IMR-90 (cell line): ENCODE data around the gene FAM120A. TPM values are rescaled to one million over a fixed set of nuclear protein-coding genes. Genes with fewer than 3 reads are reported as not detected.

Experiments
- ATAC-seq: fragments of 200-7000 bp; cut with Tn5 transposase; 2 replicates; pipeline ENCODE4 v1.9.1; 2020; ENCODE audit warnings: low read depth, mild to moderate bottlenecking, moderate library complexity
- BruUV-seq: library from RNA; stranded (reverse); fragments of 400-500 nt; replicated peaks from 2 replicates; lab custom pipeline; 2021; lab: Mats Ljungman, UMichigan
- CTCF ChIA-PET: fragments of 300-600 bp; formaldehyde crosslinking; extraction: SDS; loops from one replicate; lab custom pipeline; 2021; ENCODE audit warnings: antibody characterized with exemption; lab: Yijun Ruan, JAX
- POLR2A ChIA-PET: fragments of 300-600 bp; sonication (Branson Sonifier 250); formaldehyde crosslinking; loops from one replicate; lab custom pipeline; 2022; ENCODE audit warnings: antibody characterized with exemption; ENCODE audit not compliant: unreplicated experiment; lab: Charles Lee
- DNase-seq: peaks from one replicate; pipeline ENCODE4 v3.0.0; 2013
- H2AFZ ChIP-seq: replicated peaks from 2 replicates; pipeline ENCODE3; 2013; ENCODE audit warnings: low read length, mild to moderate bottlenecking; ENCODE audit not compliant: poor library complexity
- H2AK5ac ChIP-seq: 2 replicates; pipeline ENCODE4 v1.6.1; 2013; ENCODE audit warnings: low read depth, low read length, inconsistent platforms
- H2AK9ac ChIP-seq: replicated peaks from 2 replicates; pipeline ENCODE3; 2013; ENCODE audit warnings: mild to moderate bottlenecking, low read depth, low read length, moderate library complexity; ENCODE audit not compliant: poor library complexity
- H2BK120ac ChIP-seq: 2 replicates; pipeline ENCODE4 v1.6.1; 2013; ENCODE audit warnings: low read depth, low read length, inconsistent platforms
- H2BK15ac ChIP-seq: 3 replicates; pipeline ENCODE4 v1.6.1; 2013; ENCODE audit warnings: low read depth, low read length, inconsistent platforms
- H2BK20ac ChIP-seq: 2 replicates; pipeline ENCODE4 v1.6.1; 2013; ENCODE audit warnings: low read depth, mild to moderate bottlenecking, inconsistent platforms, low read length, moderate library complexity
- H2BK5ac ChIP-seq: 2 replicates; pipeline ENCODE4 v1.6.1; 2013; ENCODE audit warnings: mild to moderate bottlenecking, low read depth, low read length, inconsistent platforms; ENCODE audit not compliant: poor library complexity, severe bottlenecking
- H3K14ac ChIP-seq: replicated peaks from 2 replicates; pipeline ENCODE4 v1.6.1; 2013; ENCODE audit warnings: low read depth, low read length, inconsistent platforms
- H3K18ac ChIP-seq: 2 replicates; pipeline ENCODE4 v1.6.1; 2013; ENCODE audit warnings: low read depth, low read length, control low read depth
- H3K23ac ChIP-seq: 2 replicates; pipeline ENCODE4 v1.6.1; 2013; ENCODE audit warnings: low read depth, low read length, inconsistent platforms
- H3K27ac ChIP-seq: 2 replicates; pipeline ENCODE4 v1.5.1; 2013; ENCODE audit warnings: mild to moderate bottlenecking, control low read depth, low read length; ENCODE audit not compliant: insufficient read depth
- H3K27me3 ChIP-seq: 2 replicates; pipeline ENCODE4 v1.6.1; 2013; ENCODE audit warnings: low read length; ENCODE audit not compliant: control insufficient read depth, insufficient read depth
- H3K36me3 ChIP-seq: 2 replicates; pipeline ENCODE4 v1.6.1; 2013; ENCODE audit warnings: low read length, mixed read lengths; ENCODE audit not compliant: control insufficient read depth, insufficient read depth
- H3K4ac ChIP-seq: 2 replicates; pipeline ENCODE4 v1.6.1; 2013; ENCODE audit warnings: low read depth, low read length, inconsistent platforms
- H3K4me1 ChIP-seq: 2 replicates; pipeline ENCODE4 v1.6.1; 2013; ENCODE audit warnings: low read length, mixed read lengths; ENCODE audit not compliant: control insufficient read depth, insufficient read depth
- H3K4me2 ChIP-seq: 2 replicates; pipeline ENCODE4 v1.6.1; 2013; ENCODE audit warnings: low read depth, mild to moderate bottlenecking, control low read depth, low read length, moderate library complexity
- H3K4me3 ChIP-seq: 2 replicates; pipeline ENCODE4 v1.5.1; 2013; ENCODE audit warnings: low read depth, mild to moderate bottlenecking, control low read depth, low read length, moderate library complexity; ENCODE audit not compliant: insufficient read depth
- H3K56ac ChIP-seq: 2 replicates; pipeline ENCODE4 v1.6.1; 2013; ENCODE audit warnings: low read length, inconsistent platforms; ENCODE audit not compliant: insufficient read depth; ENCODE audit errors: extremely low read depth
- H3K79me1 ChIP-seq, 2 experiments: 2 replicates each; pipeline ENCODE4 v1.6.1; 2013; ENCODE audit warnings: low read length in 2 of 2, inconsistent platforms in 1 of 2, low read depth in 1 of 2
- H3K9ac ChIP-seq: 2 replicates; pipeline ENCODE4 v1.6.1; 2013; ENCODE audit warnings: low read depth, low read length, control low read depth
- H3K9me1 ChIP-seq: 2 replicates; pipeline ENCODE4 v1.6.1; 2013; ENCODE audit warnings: low read length, inconsistent platforms; ENCODE audit not compliant: insufficient read depth
- H3K9me3 ChIP-seq: 2 replicates; pipeline ENCODE4 v1.6.1; 2013; ENCODE audit warnings: low read length; ENCODE audit not compliant: control insufficient read depth, insufficient read depth
- H4K20me1 ChIP-seq: 2 replicates; pipeline ENCODE4 v1.6.1; 2013; ENCODE audit warnings: low read length, inconsistent platforms; ENCODE audit not compliant: insufficient read depth
- H4K5ac ChIP-seq: 2 replicates; pipeline ENCODE4 v1.6.1; 2013; ENCODE audit warnings: mild to moderate bottlenecking, low read depth, low read length, control low read depth
- H4K8ac ChIP-seq, 2 experiments: 2 replicates each; pipeline ENCODE4 v1.6.1; 2013; ENCODE audit warnings: low read depth in 2 of 2, low read length in 2 of 2, control low read depth in 1 of 2, inconsistent platforms in 1 of 2
- H4K91ac ChIP-seq: 2 replicates; pipeline ENCODE4 v1.6.1; 2013; ENCODE audit warnings: low read depth, low read length, inconsistent platforms; ENCODE audit not compliant: insufficient read depth
- CEBPB ChIP-seq: IDR thresholded peaks from 2 replicates; pipeline ENCODE4 v1.6.1; 2012; ENCODE audit warnings: low read depth, low read length, improper control_type of control experiment
- ELK1 ChIP-seq: fragments of 150-350 bp; IDR thresholded peaks from 2 replicates; pipeline ENCODE4 v1.6.1; 2016; ENCODE audit warnings: low read depth, mild to moderate bottlenecking, low read length, moderate library complexity, borderline replicate concordance
- WGBS, 2 experiments: methylation state at CpG; one replicate each; pipeline versions ENCODE4 v1.1.5 to v1.1.7; 2013; ENCODE audit warnings: missing lambda C conversion rate in 2 of 2; ENCODE audit not compliant: insufficient read length in 1 of 2; ENCODE audit errors: extremely low coverage in 2 of 2; 5-methylcytosine and 5-hydroxymethylcytosine counted together
- dilution Hi-C: fragments of 300-500 bp; cut with HindIII; formaldehyde crosslinking; loops from one replicate; pipeline ENCODE4 v1.14.3; 2018; ENCODE audit warnings: low sequenced_read_pairs; ENCODE audit not compliant: unreplicated experiment
- in situ Hi-C: fragments of 300-500 bp; cut with MboI; formaldehyde crosslinking; loops from 3 replicates; pipeline ENCODE4 v1.14.3; 2019; ENCODE audit warnings: low sequenced_read_pairs, inconsistent platforms, mixed read lengths
- intact Hi-C: fragments of 100-400 bp; cut with micrococcal nuclease; formaldehyde crosslinking; loops from 2 replicates; pipeline ENCODE4 v1.10.0; 2022
- polyA plus RNA-seq, 3 experiments: library from polyadenylated mRNA; depleted of rRNA; stranded (reverse); fragments of >200 nt; gene quantifications; 2 replicates each; pipeline ENCODE4 v1.2.3, GENCODE V29; 2012; ENCODE audit warnings: low replicate concordance in 1 of 3
- total RNA-seq: library from RNA; depleted of rRNA; stranded (reverse); fragments of >200 nt; gene quantifications from 2 replicates; pipeline ENCODE4 v1.2.3, GENCODE V29; 2012

Gene FAM120A
- total and polyA plus RNA-seq, 2 of the 4 experiments (the other 2 are of a cell fraction), result 61.6 to 75.1 TPM

GRCh38 chr9:93572636-93573515 lies 121.4 kb downstream of the FAM120A start:
- Histone ChIP-seq H3K79me1 (peaks cover 10 to 44% of the 10 kb centered on the region in 2 experiments), H3K36me3 (no peaks in the 10 kb centered on the region), H2BK5ac (no peak overlapping the region), H3K4me2 (no peak overlapping the region), H2BK20ac (no peak overlapping the region), H4K5ac (no peak overlapping the region), H2AK9ac (no peak overlapping the region), H2BK120ac (no peak overlapping the region), H3K9me1 (peaks cover 11% of the 10 kb centered on the region), H2BK15ac (no peak overlapping the region), H2AFZ (no peak overlapping the region), H2AK5ac (no peak overlapping the region), H3K27ac (no peak overlapping the region), H4K20me1 (peaks cover 5% of the 10 kb centered on the region), H3K4me1 (peaks cover 11% of the 10 kb centered on the region), H4K8ac (no peak overlapping the region), H3K9ac (no peak overlapping the region), H3K4me3 (no peak overlapping the region), H3K14ac (no peak overlapping the region), H3K27me3 (no peaks in the 10 kb centered on the region), H3K23ac (no peak overlapping the region), H3K56ac (no peak overlapping the region), H3K9me3 (no peaks in the 10 kb centered on the region), H4K91ac (no peak overlapping the region), H3K18ac (no peak overlapping the region), H3K4ac (no peak overlapping the region)
- ATAC-seq (no peak), DNase-seq (no peak)
- ChIA-PET CTCF (no interaction called here), POLR2A (no interaction called here)
- dilution Hi-C loops (no loop called here), in situ Hi-C loops (loop anchor here (25.0 kb wide), 1 partner anchor 461 kb away; no protein-coding TSS in a partner anchor), intact Hi-C loops (no loop called here)
- no CpG with 5 or more reads among the region's 8 CpGs for WGBS, 2 experiments
- BruUV-seq, result no TSS peak
- TF ChIP-seq ELK1, result no peak
- peak; percentile 58 for TF ChIP-seq CEBPB
